HepG2 (cell line): ENCODE data around the gene CEP63. TPM values are rescaled to one million over a fixed set of nuclear protein-coding genes. Genes with fewer than 3 reads are reported as not detected.
A peak's percentile ranks its signal among the peaks of the same experiment; 100 is the strongest.

Experiments
- EED ChIP-seq: sonication (generic); formaldehyde crosslinking; IDR thresholded peaks from 2 replicates; pipeline ENCODE4 v1.5.0; 2020; ENCODE audit warnings: mild to moderate bottlenecking, missing genetic modification reagents
- IRF9 ChIP-seq: sonication (generic); formaldehyde crosslinking; IDR thresholded peaks from 2 replicates; pipeline ENCODE4 v1.8.0; 2022; ENCODE audit warnings: missing genetic modification reagents, mild to moderate bottlenecking, borderline replicate concordance
- MNT ChIP-seq: fragments of 450-650 bp; IDR thresholded peaks from 2 replicates; pipeline ENCODE4 v1.6.1; 2016
- NFE2L2 ChIP-seq: fragments of 150-350 bp; IDR thresholded peaks from 2 replicates; pipeline ENCODE4 v1.6.1; 2014; ENCODE audit warnings: low read length
- NPAS2 ChIP-seq: sonication (generic); formaldehyde crosslinking; IDR thresholded peaks from 2 replicates; pipeline ENCODE4 v1.8.0; 2022; ENCODE audit warnings: mild to moderate bottlenecking, missing genetic modification reagents, borderline replicate concordance
- PCBP2 ChIP-seq: fragments of 200-400 bp; formaldehyde crosslinking; optimal IDR thresholded peaks from 2 replicates; pipeline ENCODE3; 2018; ENCODE audit warnings: low read length, low read depth; ENCODE audit not compliant: poor library complexity, severe bottlenecking
- PHB2 ChIP-seq: fragments of 450-650 bp; IDR thresholded peaks from 2 replicates; pipeline ENCODE4 v1.6.1; 2018; ENCODE audit not compliant: partially characterized antibody
- SMAD9 ChIP-seq: sonication (generic); formaldehyde crosslinking; IDR thresholded peaks from 2 replicates; pipeline ENCODE4 v1.5.1; 2020; ENCODE audit warnings: mild to moderate bottlenecking, missing genetic modification reagents
- SSRP1 ChIP-seq: IDR thresholded peaks from 2 replicates; pipeline ENCODE4 v1.6.1; 2016; ENCODE audit warnings: control low read depth
- TCF7 ChIP-seq: sonication (generic); IDR thresholded peaks from 2 replicates; pipeline ENCODE4 v1.6.1; 2016; ENCODE audit warnings: antibody characterized with exemption, low read depth
- TIGD3 ChIP-seq: sonication (generic); formaldehyde crosslinking; IDR thresholded peaks from 2 replicates; pipeline ENCODE4 v1.5.1; 2020; ENCODE audit warnings: mild to moderate bottlenecking, missing genetic modification reagents, borderline replicate concordance
- USF2 ChIP-seq, 2 experiments: sonication (generic) in 1 of 2; formaldehyde crosslinking in 1 of 2; IDR thresholded peaks; 2 replicates each; pipeline versions ENCODE4 v1.5.1 to v1.6.1; 2011 to 2020; ENCODE audit warnings: borderline replicate concordance in 1 of 2, low read depth in 1 of 2, low read length in 1 of 2, mild to moderate bottlenecking in 1 of 2, missing genetic modification reagents in 1 of 2, moderate library complexity in 1 of 2
- ZBTB33 ChIP-seq: sonication (generic); formaldehyde crosslinking; IDR thresholded peaks from 2 replicates; pipeline ENCODE4 v1.4.0; 2020; ENCODE audit warnings: missing genetic modification reagents
- ZFY ChIP-seq: sonication (generic); formaldehyde crosslinking; IDR thresholded peaks from 2 replicates; pipeline ENCODE4 v1.4.0; 2020; ENCODE audit warnings: missing genetic modification reagents
- ZNF713 ChIP-seq: sonication (generic); formaldehyde crosslinking; IDR thresholded peaks from 2 replicates; pipeline ENCODE4 v1.4.0; 2020; ENCODE audit warnings: mild to moderate bottlenecking, missing genetic modification reagents
- ZSCAN9 ChIP-seq: IDR thresholded peaks from 2 replicates; pipeline ENCODE4 v1.6.1; 2016; ENCODE audit warnings: borderline replicate concordance
- polyA plus RNA-seq, 8 experiments: library from polyadenylated mRNA; depleted of rRNA in 3 of 8; stranded (reverse) in 7 of 8; unstranded in 1 of 8; fragments of >200 nt; fragmentation: Illumina TruSeq in 4 of 8; extraction: Trizol in 4 of 8; gene quantifications; 2 replicates each; pipeline versions ENCODE4 v1.2.1 to v1.2.3, GENCODE V29; 2011 to 2016; ENCODE audit warnings: low read depth in 4 of 8, missing spikeins in 1 of 8, mixed read lengths in 1 of 8; ENCODE audit not compliant: insufficient read depth in 1 of 8
- total RNA-seq, 5 experiments: library from RNA; depleted of rRNA; stranded (reverse); fragments of >200 nt; fragmentation: Illumina TruSeq; extraction: Trizol; gene quantifications; 2 replicates each; pipeline ENCODE4 v1.2.3, GENCODE V29; 2016; ENCODE audit warnings: low read depth in 1 of 5

Gene CEP63
- total and polyA plus RNA-seq, 2 of the 13 experiments (the other 11 are each of a cell fraction or from before 2014, with no cell fraction given) = 7.2 to 18.4 TPM

GRCh38 chr3:134485718-134486576, at the start of gene CEP63, which contains the start of gene ANAPC13 (continued):
- TF ChIP-seq USF2 (IDR thresholded peaks at IDR 0.05; ENCODE audit: low read depth, low read length) (peak; percentile 87), USF2 (CRISPR knock-in tag; IDR thresholded peaks at IDR 0.05; ENCODE audit: borderline replicate concordance) (peak; percentile 91; the same call in 1 of the 2 replicates), TIGD3 (no peak), ZSCAN9 (no peak), PCBP2 (no peak), SSRP1 (CRISPR knock-in tag) (no peak), EED (CRISPR knock-in tag) (peak; percentile 84), SMAD9 (CRISPR knock-in tag) (no peak; the same call in 1 of the 2 replicates), NPAS2 (no peak), TCF7 (peak; percentile 75), NFE2L2 (no peak), PHB2 (no peak), MNT (peak; percentile 71), ZBTB33 (CRISPR knock-in tag) (no peak), ZNF713 (CRISPR knock-in tag) (no peak), IRF9 (peak; percentile 71; the same call in 1 of the 2 replicates), ZFY (CRISPR knock-in tag) (peak; percentile 92)
